H9 (cell line): Measurements from ENCODE around the gene PRR30. TPM values are rescaled to one million over a fixed set of nuclear protein-coding genes. Genes with fewer than 3 reads are reported as not detected.
A peak's percentile ranks its signal among the peaks of the same experiment; 100 is the strongest.

ENCODE experiments used
- DNase-seq: peaks from one replicate; pipeline ENCODE4 v3.0.0-alpha.2; 2017
- H2AFZ ChIP-seq: one replicate; pipeline ENCODE4 v1.6.1; 2013; ENCODE audit warnings: mild to moderate bottlenecking, low read length, control low read depth, moderate library complexity
- H2AK5ac ChIP-seq: 2 replicates; pipeline ENCODE4 v1.6.1; 2013; ENCODE audit warnings: low read length, control low read depth, mixed read lengths; ENCODE audit not compliant: insufficient read length
- H2BK120ac ChIP-seq: one replicate; pipeline ENCODE4 v1.6.1; 2013; ENCODE audit warnings: low read depth, mild to moderate bottlenecking, low read length, control low read depth, inconsistent platforms; ENCODE audit not compliant: poor library complexity, severe bottlenecking
- H2BK12ac ChIP-seq: 2 replicates; pipeline ENCODE4 v1.6.1; 2013; ENCODE audit warnings: low read length, control low read depth, mixed read lengths, low read depth; ENCODE audit not compliant: insufficient read length
- H2BK15ac ChIP-seq: 2 replicates; pipeline ENCODE4 v1.6.1; 2013; ENCODE audit warnings: low read depth, low read length, control low read depth
- H2BK20ac ChIP-seq: one replicate; pipeline ENCODE4 v1.6.1; 2013; ENCODE audit warnings: low read depth, mild to moderate bottlenecking, low read length, control low read depth, inconsistent platforms; ENCODE audit not compliant: poor library complexity, severe bottlenecking
- H2BK5ac ChIP-seq: 2 replicates; pipeline ENCODE4 v1.6.1; 2013; ENCODE audit warnings: low read length, control low read depth, mixed read lengths; ENCODE audit not compliant: insufficient read length
- H3K14ac ChIP-seq: 2 replicates; pipeline ENCODE4 v1.6.1; 2013; ENCODE audit warnings: low read length, control low read depth; ENCODE audit not compliant: insufficient read depth
- H3K18ac ChIP-seq: 2 replicates; pipeline ENCODE4 v1.6.1; 2013; ENCODE audit warnings: low read depth, mild to moderate bottlenecking, mixed read lengths, low read length, control low read depth; ENCODE audit not compliant: insufficient read length
- H3K23ac ChIP-seq: 2 replicates; pipeline ENCODE4 v1.6.1; 2013; ENCODE audit warnings: low read length, control low read depth, mixed read lengths, low read depth; ENCODE audit not compliant: insufficient read length
- H3K23me2 ChIP-seq: 2 replicates; pipeline ENCODE4 v1.6.1; 2013; ENCODE audit warnings: low read depth, mild to moderate bottlenecking, mixed read lengths, low read length, control low read depth; ENCODE audit not compliant: insufficient read length, poor library complexity, severe bottlenecking
- H3K27ac ChIP-seq: 2 replicates; pipeline ENCODE4 v1.5.1; 2013; ENCODE audit warnings: low read length, control low read depth, mixed read lengths, low read depth; ENCODE audit not compliant: insufficient read length
- H3K27me3 ChIP-seq: 2 replicates; pipeline ENCODE4 v1.6.1; 2013; ENCODE audit warnings: low read length, control low read depth, inconsistent platforms; ENCODE audit not compliant: insufficient read depth
- H3K4ac ChIP-seq: 2 replicates; pipeline ENCODE4 v1.6.1; 2013; ENCODE audit warnings: low read depth, mild to moderate bottlenecking, control low read depth, inconsistent platforms, low read length, moderate library complexity
- H3K4me1 ChIP-seq: 2 replicates; pipeline ENCODE4 v1.6.1; 2013; ENCODE audit warnings: low read length, control low read depth, inconsistent platforms; ENCODE audit not compliant: insufficient read depth
- H3K4me2 ChIP-seq: 2 replicates; pipeline ENCODE4 v1.6.1; 2013; ENCODE audit warnings: low read length, control low read depth, mixed read lengths; ENCODE audit not compliant: insufficient read length, insufficient read depth
- H3K56ac ChIP-seq: 2 replicates; pipeline ENCODE4 v1.6.1; 2013; ENCODE audit warnings: low read depth, mild to moderate bottlenecking, mixed read lengths, low read length, control low read depth; ENCODE audit not compliant: insufficient read length
- H3K79me1 ChIP-seq: 2 replicates; pipeline ENCODE4 v1.6.1; 2013; ENCODE audit warnings: low read depth, mild to moderate bottlenecking, moderate library complexity, low read length, control low read depth, inconsistent platforms; ENCODE audit not compliant: insufficient read depth, poor library complexity, severe bottlenecking
- H3K79me2 ChIP-seq: 2 replicates; pipeline ENCODE4 v1.6.1; 2013; ENCODE audit warnings: low read length, control low read depth, inconsistent platforms; ENCODE audit not compliant: insufficient read depth
- H3K9ac ChIP-seq: 2 replicates; pipeline ENCODE4 v1.6.1; 2013; ENCODE audit warnings: low read length, control low read depth, mixed read lengths; ENCODE audit not compliant: insufficient read length; ENCODE audit errors: extremely low read depth
- H3K9me3 ChIP-seq: one replicate; pipeline ENCODE4 v1.6.1; 2013; ENCODE audit warnings: low read depth, low read length, inconsistent platforms; ENCODE audit not compliant: control insufficient read depth
- H3T11ph ChIP-seq: one replicate; pipeline ENCODE4 v1.6.1; 2013; ENCODE audit warnings: mild to moderate bottlenecking, low read length, control low read depth, inconsistent platforms
- H4K20me1 ChIP-seq: one replicate; pipeline ENCODE4 v1.6.1; 2013; ENCODE audit not compliant: control insufficient read depth, insufficient read length, insufficient read depth
- H4K5ac ChIP-seq: 2 replicates; pipeline ENCODE4 v1.6.1; 2013; ENCODE audit warnings: low read depth, mild to moderate bottlenecking, mixed read lengths, low read length, control low read depth; ENCODE audit not compliant: insufficient read length
- H4K8ac ChIP-seq: replicated peaks from 2 replicates; pipeline ENCODE4 v1.6.1; 2013; ENCODE audit warnings: low read length, control low read depth, mixed read lengths, low read depth; ENCODE audit not compliant: insufficient read length
- H4K91ac ChIP-seq: 2 replicates; pipeline ENCODE4 v1.6.1; 2013; ENCODE audit warnings: low read depth, mild to moderate bottlenecking, moderate library complexity, mixed read lengths, low read length, control low read depth; ENCODE audit not compliant: insufficient read length
- H3K27ac Mint-ChIP-seq, 3 experiments: 2 replicates in 2 of 3; 3 replicates in 1 of 3; pipeline ENCODE4 v1.8.0; 2020 to 2021; ENCODE audit warnings: mixed read lengths in 3 of 3, mild to moderate bottlenecking in 1 of 3, moderate library complexity in 1 of 3
- H3K27me3 Mint-ChIP-seq: 2 replicates; pipeline ENCODE4 v1.8.0; 2021; ENCODE audit warnings: low read depth, mild to moderate bottlenecking, moderate library complexity, mixed read lengths
- H3K36me3 Mint-ChIP-seq, 3 experiments: 2 replicates in 2 of 3; 3 replicates in 1 of 3; pipeline ENCODE4 v1.8.0; 2020 to 2021; ENCODE audit warnings: low read depth in 3 of 3, mixed read lengths in 3 of 3; ENCODE audit not compliant: insufficient read depth in 1 of 3
- H3K4me1 Mint-ChIP-seq, 2 experiments: 2 replicates each; pipeline ENCODE4 v1.8.0; 2020; ENCODE audit warnings: mixed read lengths in 2 of 2
- H3K4me3 Mint-ChIP-seq, 2 experiments: 2 replicates in 1 of 2; 3 replicates in 1 of 2; pipeline ENCODE4 v1.8.0; 2020 to 2021; ENCODE audit warnings: mild to moderate bottlenecking in 2 of 2, mixed read lengths in 2 of 2, moderate library complexity in 1 of 2
- H3K9me3 Mint-ChIP-seq, 2 experiments: 2 replicates in 1 of 2; 3 replicates in 1 of 2; pipeline ENCODE4 v1.8.0; 2020; ENCODE audit warnings: mild to moderate bottlenecking in 2 of 2, mixed read lengths in 2 of 2, moderate library complexity in 1 of 2
- WGBS: extraction: QIAGEN DNeasy Blood & Tissue Kit; methylation state at CpG from one replicate; pipeline ENCODE4 v1.1.7; 2013; ENCODE audit warnings: missing lambda C conversion rate, low lambda C conversion rate, mixed read lengths; ENCODE audit not compliant: insufficient read length; ENCODE audit errors: extremely low coverage; 5-methylcytosine and 5-hydroxymethylcytosine counted together
- total RNA-seq: library from RNA; stranded (reverse); gene quantifications from 2 replicates; pipeline ENCODE4 v1.2.1, GENCODE V29; 2021
- TF ChIP-seq, protein P1 (sequence below): fragments of 200-600 bp; sonication (generic); conservative IDR thresholded peaks from 3 replicates; pipeline ENCODE4 v1.8.0; 2021; ENCODE audit warnings: antibody characterized with exemption, mild to moderate bottlenecking

Gene PRR30
- total RNA-seq, 1 experiment from 2014 or later: not detected

DNA sequence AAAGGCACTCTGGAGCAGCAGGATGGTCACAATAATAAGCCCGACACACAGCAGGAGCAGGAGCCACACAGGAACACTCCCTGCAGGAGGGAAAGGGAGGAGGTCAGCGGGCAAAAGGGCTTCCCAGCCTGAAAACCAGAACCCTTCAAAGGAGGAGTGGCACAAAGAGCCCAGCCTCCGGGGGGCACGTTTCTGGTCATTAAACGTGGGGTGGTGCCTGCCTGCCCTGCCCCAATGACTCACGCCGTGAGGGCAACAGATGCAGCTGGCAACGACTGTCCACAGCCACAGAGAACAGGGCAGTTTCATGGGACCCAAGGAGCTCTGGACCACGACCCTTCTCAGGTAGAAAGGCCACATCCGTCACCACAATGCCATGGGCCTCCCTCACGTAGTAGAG is 7.8 kb downstream of the PRR30 start:
- Histone ChIP-seq H4K20me1 (no peaks in the 10 kb centered on the region), H3K4me2 (no peak overlapping the region), H3K9me3 (no peaks in the 10 kb centered on the region), H2AFZ (no peak overlapping the region), H3K18ac (no peak overlapping the region), H3K27ac (no peak overlapping the region), H3K56ac (no peak overlapping the region), H4K5ac (no peak overlapping the region), H3K23ac (no peak overlapping the region), H3K9ac (no peak overlapping the region), H2BK120ac (no peak overlapping the region), H3K23me2 (no peaks in the 10 kb centered on the region), H2BK5ac (no peak overlapping the region), H3K79me2 (peaks cover 2% of the 10 kb centered on the region; the same call in 1 of the 2 replicates), H4K8ac (no peak overlapping the region), H4K91ac (no peak overlapping the region), H2BK12ac (no peak overlapping the region), H3K79me1 (peaks cover 4% of the 10 kb centered on the region), H3T11ph (no peak overlapping the region), H3K27me3 (no peaks in the 10 kb centered on the region), H2BK20ac (no peak overlapping the region), H2BK15ac (no peak overlapping the region), H3K4ac (no peak overlapping the region), H3K4me1 (no peaks in the 10 kb centered on the region), H2AK5ac (no peak overlapping the region), H3K14ac (no peak overlapping the region)
- peak overlapping the region in 1 of 2 experiments; percentile 20; a peak in 1 of 5 replicates for H3K4me3 Mint-ChIP-seq
- DNase-seq: no peak
- no CpG with 5 or more reads among the region's 11 CpGs for WGBS
- H3K4me1 Mint-ChIP-seq: peaks cover 10 to 11% of the 10 kb centered on the region in 2 experiments
- no peaks in the 10 kb centered on the region for H3K9me3 Mint-ChIP-seq
- TF ChIP-seq, protein P1, sequence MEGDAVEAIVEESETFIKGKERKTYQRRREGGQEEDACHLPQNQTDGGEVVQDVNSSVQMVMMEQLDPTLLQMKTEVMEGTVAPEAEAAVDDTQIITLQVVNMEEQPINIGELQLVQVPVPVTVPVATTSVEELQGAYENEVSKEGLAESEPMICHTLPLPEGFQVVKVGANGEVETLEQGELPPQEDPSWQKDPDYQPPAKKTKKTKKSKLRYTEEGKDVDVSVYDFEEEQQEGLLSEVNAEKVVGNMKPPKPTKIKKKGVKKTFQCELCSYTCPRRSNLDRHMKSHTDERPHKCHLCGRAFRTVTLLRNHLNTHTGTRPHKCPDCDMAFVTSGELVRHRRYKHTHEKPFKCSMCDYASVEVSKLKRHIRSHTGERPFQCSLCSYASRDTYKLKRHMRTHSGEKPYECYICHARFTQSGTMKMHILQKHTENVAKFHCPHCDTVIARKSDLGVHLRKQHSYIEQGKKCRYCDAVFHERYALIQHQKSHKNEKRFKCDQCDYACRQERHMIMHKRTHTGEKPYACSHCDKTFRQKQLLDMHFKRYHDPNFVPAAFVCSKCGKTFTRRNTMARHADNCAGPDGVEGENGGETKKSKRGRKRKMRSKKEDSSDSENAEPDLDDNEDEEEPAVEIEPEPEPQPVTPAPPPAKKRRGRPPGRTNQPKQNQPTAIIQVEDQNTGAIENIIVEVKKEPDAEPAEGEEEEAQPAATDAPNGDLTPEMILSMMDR: no peak
- H3K36me3 Mint-ChIP-seq: peaks cover 9 to 38% (median 34%) of the 10 kb centered on the region in 3 experiments
- no peaks in the 10 kb centered on the region; the same call in none of the 2 replicates for H3K27me3 Mint-ChIP-seq
- no peak overlapping the region for H3K27ac Mint-ChIP-seq
